ENCODE measurements around the gene ATF7.

GRCh38 chr12:53591301-53592206, 34.6 kb downstream of the ATF7 start:
- TF ChIP-seq, protein P1, sequence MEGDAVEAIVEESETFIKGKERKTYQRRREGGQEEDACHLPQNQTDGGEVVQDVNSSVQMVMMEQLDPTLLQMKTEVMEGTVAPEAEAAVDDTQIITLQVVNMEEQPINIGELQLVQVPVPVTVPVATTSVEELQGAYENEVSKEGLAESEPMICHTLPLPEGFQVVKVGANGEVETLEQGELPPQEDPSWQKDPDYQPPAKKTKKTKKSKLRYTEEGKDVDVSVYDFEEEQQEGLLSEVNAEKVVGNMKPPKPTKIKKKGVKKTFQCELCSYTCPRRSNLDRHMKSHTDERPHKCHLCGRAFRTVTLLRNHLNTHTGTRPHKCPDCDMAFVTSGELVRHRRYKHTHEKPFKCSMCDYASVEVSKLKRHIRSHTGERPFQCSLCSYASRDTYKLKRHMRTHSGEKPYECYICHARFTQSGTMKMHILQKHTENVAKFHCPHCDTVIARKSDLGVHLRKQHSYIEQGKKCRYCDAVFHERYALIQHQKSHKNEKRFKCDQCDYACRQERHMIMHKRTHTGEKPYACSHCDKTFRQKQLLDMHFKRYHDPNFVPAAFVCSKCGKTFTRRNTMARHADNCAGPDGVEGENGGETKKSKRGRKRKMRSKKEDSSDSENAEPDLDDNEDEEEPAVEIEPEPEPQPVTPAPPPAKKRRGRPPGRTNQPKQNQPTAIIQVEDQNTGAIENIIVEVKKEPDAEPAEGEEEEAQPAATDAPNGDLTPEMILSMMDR (conservative IDR thresholded peaks at IDR 0.05), result no peak
- TF ChIP-seq EZH2 (IDR thresholded peaks at IDR 0.05; ENCODE audit: low read depth), result no peak

All from PC-9 (cell line).